ENCODE measurements around the gene CNTFR.

DNA sequence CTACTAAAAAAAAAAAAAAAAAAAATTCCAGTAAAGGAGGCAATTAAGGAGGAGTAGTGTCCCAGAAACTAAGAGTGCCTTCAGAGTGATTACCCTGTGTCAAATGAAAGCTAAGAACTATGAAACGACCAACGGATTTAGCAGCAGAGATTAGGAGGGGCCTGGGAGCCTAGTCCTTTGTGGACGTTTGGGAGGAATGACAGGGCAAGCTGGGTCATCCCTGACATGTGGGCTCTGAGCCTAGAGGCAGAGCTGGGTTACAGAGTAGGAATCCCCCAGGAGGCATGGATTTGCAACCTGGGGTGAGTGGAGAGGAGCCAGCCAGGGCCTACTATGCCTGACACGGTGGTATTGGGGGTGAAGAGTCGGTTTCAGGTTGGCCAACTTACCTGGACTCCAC is 43.6 kb upstream of the CNTFR start:
- no peak for TF ChIP-seq RAD21 (IDR thresholded peaks at IDR 0.05)
- no peak for TF ChIP-seq CTCF (IDR thresholded peaks at IDR 0.05; ENCODE audit: low read depth, low read length, missing input control)
- TF ChIP-seq JUND (IDR thresholded peaks at IDR 0.05), result no peak
- no peak for TF ChIP-seq ZBTB33 (IDR thresholded peaks at IDR 0.05)

Measured in liver (tissue), 3 donors.